Dendritic cell treated with granulocyte-macrophage colony-stimulating factor and Interleukin-4, amounts not matched to agents 40 ng/mL and 50 ng/mL, for 4 days (primary cell): ENCODE data around the gene TSPAN9.

Source experiments
- H3K27ac Mint-ChIP-seq: one replicate; pipeline ENCODE4 v1.8.0; 2022; ENCODE audit warnings: mild to moderate bottlenecking, mixed read lengths
- H3K27me3 Mint-ChIP-seq: one replicate; pipeline ENCODE4 v1.8.0; 2022; ENCODE audit warnings: mild to moderate bottlenecking, mixed read lengths
- H3K36me3 Mint-ChIP-seq: one replicate; pipeline ENCODE4 v1.8.0; 2022; ENCODE audit warnings: low read depth, mixed read lengths
- H3K4me1 Mint-ChIP-seq: one replicate; pipeline ENCODE4 v1.8.0; 2022; ENCODE audit warnings: low read depth, mixed read lengths
- H3K4me3 Mint-ChIP-seq: one replicate; pipeline ENCODE4 v1.8.0; 2022; ENCODE audit warnings: mild to moderate bottlenecking, moderate library complexity, mixed read lengths
- H3K9me3 Mint-ChIP-seq: one replicate; pipeline ENCODE4 v1.8.0; 2022; ENCODE audit warnings: mixed read lengths
- intact Hi-C: fragments of 100-400 bp; cut with micrococcal nuclease; formaldehyde crosslinking; loops from one replicate; pipeline ENCODE4 v1.15.0; 2022

The TSPAN9 gene

DNA sequence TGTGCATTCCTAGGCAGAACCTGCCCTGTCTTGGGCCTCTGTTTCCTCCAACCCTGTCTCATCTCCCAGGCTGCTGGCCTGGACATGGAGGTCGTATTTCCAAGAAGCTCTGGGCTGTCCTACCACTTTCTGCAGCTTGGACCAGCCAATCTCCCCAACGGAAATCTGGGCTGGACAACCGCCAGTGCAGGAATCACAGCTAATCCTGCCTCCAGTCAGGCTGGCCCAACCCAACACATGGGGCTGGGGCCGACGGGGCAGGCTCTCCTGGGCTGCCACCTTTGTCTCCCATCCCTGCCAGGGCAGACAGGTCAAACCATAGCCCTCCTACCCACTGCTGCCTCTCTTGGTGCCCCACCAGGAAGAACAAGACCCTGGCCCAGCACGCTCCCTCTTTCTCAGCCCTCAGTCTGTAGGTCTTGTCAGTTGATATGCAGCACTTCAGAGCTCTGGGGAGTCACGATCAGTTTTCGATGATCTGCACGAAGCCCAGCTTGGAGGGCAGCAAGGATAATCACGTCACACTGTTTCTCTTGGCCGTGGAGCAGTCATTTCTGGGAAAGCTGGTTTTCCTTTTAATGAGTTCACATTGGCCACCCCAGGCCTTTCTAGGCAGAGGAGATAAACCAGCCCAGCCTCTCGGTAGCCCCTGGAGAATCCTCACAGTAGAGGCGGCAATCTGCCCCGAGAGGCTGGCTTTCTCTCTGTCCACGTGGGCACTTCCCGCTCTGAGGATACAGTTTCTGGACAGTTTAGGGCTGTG lies 218.6 kb downstream of the TSPAN9 start:
- no peak overlapping the region for H3K27ac Mint-ChIP-seq
- no peaks in the 10 kb centered on the region for H3K9me3 Mint-ChIP-seq
- H3K36me3 Mint-ChIP-seq: no peaks in the 10 kb centered on the region
- H3K27me3 Mint-ChIP-seq: peaks cover 33% of the 10 kb centered on the region
- intact Hi-C loops: no loop called here
- peaks cover 8% of the 10 kb centered on the region for H3K4me1 Mint-ChIP-seq
- H3K4me3 Mint-ChIP-seq: no peak overlapping the region

DNA sequence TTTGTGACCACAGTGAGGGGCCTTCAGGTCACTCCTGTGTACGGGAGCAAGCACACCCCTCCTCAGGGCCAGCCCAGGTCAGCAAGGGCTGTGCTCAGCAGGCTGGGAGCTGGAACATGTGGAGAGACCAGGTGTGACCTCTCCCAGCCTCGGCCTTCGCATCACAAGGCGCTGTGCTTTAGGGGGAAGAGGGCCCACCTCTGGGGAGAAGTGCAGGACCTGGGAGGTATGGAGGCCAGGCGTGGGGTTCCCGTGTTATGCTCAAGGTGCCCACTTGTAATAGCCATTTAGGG lies 219.2 kb downstream of the TSPAN9 start:
- H3K4me3 Mint-ChIP-seq: no peak overlapping the region
- H3K9me3 Mint-ChIP-seq: no peaks in the 10 kb centered on the region
- H3K36me3 Mint-ChIP-seq: no peaks in the 10 kb centered on the region
- peaks cover 8% of the 10 kb centered on the region for H3K4me1 Mint-ChIP-seq
- H3K27ac Mint-ChIP-seq: no peak overlapping the region
- intact Hi-C loops: no loop called here
- peaks cover 35% of the 10 kb centered on the region for H3K27me3 Mint-ChIP-seq

DNA sequence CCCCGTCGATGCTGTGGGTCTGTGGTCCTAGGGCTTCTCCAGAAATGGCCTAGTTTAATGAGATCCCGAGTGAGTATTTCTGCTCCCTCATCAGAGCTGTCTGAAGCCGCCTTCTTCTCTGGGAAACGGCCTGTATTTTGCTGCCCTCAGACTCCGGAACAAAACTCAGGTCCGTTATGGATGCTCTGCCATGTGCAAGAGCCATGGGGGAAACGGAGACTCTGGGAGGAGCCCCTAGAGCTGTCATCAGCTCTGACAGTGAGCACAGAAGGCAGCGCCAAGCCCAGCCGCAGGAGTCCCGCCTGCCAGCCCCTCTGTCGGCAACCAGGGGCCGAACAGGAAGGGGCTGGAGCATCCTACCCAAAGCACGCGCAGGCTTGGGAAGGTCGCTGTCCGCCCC lies 221.4 kb downstream of the TSPAN9 start:
- Mint-ChIP-seq H3K27ac (no peak overlapping the region), H3K4me1 (peaks cover 8% of the 10 kb centered on the region), H3K9me3 (no peaks in the 10 kb centered on the region), H3K27me3 (peaks cover 32% of the 10 kb centered on the region), H3K36me3 (no peaks in the 10 kb centered on the region), H3K4me3 (no peak overlapping the region)
- intact Hi-C loops: no loop called here

DNA sequence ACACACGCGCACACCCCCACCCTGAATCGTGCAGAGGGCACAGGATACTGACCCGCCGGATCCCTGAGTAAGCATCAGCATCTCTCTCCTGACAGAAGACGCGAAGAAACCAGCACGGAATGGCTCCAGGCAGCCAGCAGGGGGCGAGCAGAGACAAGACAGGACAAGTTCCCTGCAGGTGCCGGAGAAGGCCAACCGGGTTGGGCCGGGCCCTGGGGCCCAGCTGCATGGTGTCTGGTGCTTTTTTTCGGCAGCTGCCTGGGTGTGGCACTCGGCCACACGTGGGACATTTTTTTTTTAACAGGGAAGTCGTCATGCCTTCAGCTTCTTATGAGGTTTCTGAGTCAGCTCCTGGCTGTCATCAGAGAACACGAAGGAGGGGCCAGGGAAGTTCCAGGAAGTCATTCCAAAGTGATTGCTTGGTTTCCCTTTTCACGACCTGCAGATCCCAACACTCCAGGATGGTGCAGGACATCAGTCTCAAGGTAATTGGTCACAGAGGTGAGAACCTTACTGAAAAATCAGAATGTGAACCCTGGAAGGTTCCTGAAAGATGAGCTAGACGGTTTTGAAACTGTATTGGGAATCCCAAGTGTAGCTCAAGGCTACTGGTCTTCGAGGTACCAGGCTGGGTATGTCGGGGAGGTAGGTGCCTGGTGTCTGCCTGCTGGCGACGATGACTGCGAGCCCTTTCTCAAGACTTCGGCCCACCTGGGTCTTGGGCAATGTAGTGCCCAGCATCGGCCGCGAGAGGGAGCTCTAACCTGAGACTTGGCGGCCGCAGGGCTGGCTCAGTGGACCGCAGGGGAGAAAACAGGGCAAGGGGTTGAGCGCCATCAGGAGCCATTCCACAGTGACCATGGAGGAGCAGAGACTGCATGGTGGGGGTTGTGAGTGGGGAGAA lies 223.0 kb downstream of the TSPAN9 start:
- peaks cover 8% of the 10 kb centered on the region for H3K4me1 Mint-ChIP-seq
- H3K36me3 Mint-ChIP-seq: no peaks in the 10 kb centered on the region
- peaks cover 38% of the 10 kb centered on the region for H3K27me3 Mint-ChIP-seq
- peak overlapping the region; percentile 55 for H3K4me3 Mint-ChIP-seq
- intact Hi-C loops: loop anchor here (1.0 kb wide), 2 partner anchors 477 to 504 kb away; no protein-coding TSS in a partner anchor
- no peak overlapping the region for H3K27ac Mint-ChIP-seq
- H3K9me3 Mint-ChIP-seq: no peaks in the 10 kb centered on the region

DNA sequence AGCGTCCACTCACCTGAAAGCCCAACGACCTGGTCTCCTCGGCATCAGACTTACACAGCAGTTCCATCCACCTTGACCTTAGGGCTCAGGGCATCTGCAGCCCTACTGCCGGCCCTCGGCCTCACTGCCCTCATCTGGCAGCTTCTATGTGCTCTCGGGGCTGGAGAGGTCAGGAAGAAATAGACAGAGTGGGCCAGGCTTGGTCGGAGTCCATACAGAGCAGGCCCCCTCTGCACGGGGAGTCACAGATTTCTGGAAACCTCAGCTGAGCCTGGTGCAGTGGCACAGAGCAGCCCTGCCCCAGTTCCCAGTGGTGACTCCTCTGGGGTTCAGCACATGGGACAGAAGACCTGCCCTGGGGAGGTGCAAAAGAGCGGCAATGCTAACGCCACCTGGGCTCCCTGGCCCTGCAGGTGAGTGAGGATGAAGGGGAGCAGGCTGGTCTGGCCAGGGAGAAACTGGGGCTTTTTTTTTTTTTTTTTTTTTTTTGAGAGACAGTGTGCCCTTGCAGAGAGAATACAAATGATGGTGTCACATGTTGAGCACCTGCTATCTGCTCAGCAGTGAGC lies 223.7 kb downstream of the TSPAN9 start:
- no peak overlapping the region for H3K4me3 Mint-ChIP-seq
- H3K27ac Mint-ChIP-seq: no peak overlapping the region

DNA sequence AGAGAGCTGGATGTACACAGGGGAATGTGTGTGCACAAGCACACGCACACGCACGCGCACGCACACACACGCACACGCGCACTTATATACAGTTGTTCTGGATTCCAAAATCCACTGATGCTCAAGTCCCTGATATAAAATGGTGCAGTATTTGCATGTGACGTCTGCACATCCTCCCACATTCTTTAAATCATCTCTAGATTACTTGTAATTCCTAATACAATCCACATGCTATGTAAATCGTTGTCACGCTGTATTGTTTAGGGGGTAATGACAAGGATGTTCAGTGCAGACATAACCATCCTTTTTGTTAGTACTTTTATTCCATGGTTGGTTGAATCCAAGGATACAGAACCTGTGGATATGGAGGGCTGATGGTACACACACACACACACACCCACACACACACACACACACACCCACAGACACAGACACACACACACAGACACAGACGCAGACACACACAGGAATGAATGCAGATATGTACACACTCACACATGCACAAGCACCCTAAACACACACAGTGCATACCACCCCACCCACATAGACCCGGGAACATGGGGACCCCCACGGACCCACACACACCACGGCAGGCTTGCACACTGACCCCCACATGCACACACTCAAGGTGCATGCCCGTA lies 225.3 kb downstream of the TSPAN9 start:
- intact Hi-C loops: no loop called here
- Mint-ChIP-seq H3K4me1 (peaks cover 8% of the 10 kb centered on the region), H3K27ac (no peak overlapping the region), H3K4me3 (no peak overlapping the region), H3K9me3 (no peaks in the 10 kb centered on the region), H3K27me3 (peaks cover 33% of the 10 kb centered on the region), H3K36me3 (no peaks in the 10 kb centered on the region)

More for the DNA sequence above, 223.7 kb downstream of the TSPAN9 start:
- Mint-ChIP-seq H3K4me1 (peaks cover 8% of the 10 kb centered on the region), H3K36me3 (no peaks in the 10 kb centered on the region), H3K27me3 (peaks cover 37% of the 10 kb centered on the region), H3K9me3 (no peaks in the 10 kb centered on the region)
- intact Hi-C loops: loop anchor here (1.0 kb wide), 2 partner anchors 476 to 503 kb away; no protein-coding TSS in a partner anchor

DNA sequence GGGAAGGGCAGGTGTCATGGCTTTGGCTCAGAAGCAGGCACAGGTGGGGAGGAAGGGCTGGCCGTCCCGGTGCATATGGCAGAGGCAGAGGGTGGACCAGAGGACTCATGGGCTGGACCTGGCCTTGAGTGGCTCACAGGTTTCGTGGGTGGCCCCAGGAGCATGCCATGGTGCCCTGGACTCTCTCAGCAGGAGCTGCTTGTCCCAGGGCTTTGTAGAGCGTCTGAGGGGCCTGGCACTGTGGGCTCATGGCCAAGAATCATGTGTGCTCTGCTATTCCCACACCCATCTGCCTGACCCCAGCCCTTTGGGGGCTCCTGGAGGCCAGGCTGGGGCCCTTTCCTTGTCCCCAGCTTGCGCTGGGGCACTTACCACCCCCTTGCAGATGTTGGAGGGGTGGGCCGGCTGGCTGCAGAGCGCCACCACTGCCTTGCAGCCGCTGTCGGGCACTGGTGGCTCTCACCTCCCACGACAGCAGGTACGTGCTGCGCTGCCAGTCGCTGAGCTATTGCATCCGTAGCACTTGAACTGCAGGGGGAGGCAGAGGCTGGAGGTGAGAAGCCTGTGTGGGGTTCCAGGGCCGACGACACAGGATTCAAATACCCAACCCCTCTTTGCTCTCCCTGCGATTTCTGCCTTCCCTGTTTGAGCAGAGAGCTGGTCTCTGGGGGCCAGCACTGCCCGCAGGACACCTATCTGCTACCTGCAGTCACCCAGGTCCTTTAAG lies 226.4 kb downstream of the TSPAN9 start:
- no peaks in the 10 kb centered on the region for H3K36me3 Mint-ChIP-seq
- intact Hi-C loops: no loop called here
- no peak overlapping the region for H3K4me3 Mint-ChIP-seq

DNA sequence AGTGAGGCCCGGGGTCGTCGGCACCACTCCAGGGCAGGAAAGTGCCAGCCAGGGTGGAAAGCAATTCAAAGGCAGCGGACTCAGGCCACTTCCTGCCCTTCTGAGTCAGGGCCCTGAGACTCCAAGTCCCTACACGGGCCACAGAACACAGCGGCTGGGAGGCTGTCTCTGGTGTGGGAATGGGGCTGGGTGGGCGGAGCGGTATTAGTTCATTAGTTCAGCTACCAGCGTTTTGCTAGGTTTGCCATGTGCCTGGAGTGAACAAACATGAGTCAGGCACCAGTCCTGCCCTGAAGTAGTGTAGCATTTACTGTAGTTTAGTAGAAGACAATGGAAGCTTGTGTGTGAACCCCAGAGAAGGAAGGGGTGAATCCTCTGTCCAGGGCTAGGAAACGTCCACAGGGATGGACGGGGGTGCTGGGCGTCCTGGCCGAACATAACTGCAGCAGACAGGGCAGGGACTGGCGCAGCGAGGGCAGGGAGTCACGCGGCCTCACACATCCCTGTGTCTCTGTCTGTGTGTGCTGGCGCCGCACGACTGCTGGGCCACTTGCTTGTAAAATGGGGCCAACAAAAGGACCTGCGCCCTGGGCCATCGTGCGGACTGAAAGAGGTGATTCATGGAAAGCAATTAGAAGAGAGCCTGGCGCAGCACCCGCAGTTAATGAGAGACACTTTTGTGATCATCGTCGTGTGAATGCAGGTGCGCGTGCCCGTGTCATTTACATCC lies 227.4 kb downstream of the TSPAN9 start:
- H3K4me1 Mint-ChIP-seq: peaks cover 8% of the 10 kb centered on the region
- H3K27me3 Mint-ChIP-seq: peaks cover 27% of the 10 kb centered on the region
- intact Hi-C loops: no loop called here
- H3K4me3 Mint-ChIP-seq: no peak overlapping the region
- H3K9me3 Mint-ChIP-seq: no peaks in the 10 kb centered on the region
- H3K27ac Mint-ChIP-seq: no peak overlapping the region
- no peaks in the 10 kb centered on the region for H3K36me3 Mint-ChIP-seq

More for the DNA sequence above, 226.4 kb downstream of the TSPAN9 start:
- H3K27ac Mint-ChIP-seq: no peak overlapping the region
- peaks cover 34% of the 10 kb centered on the region for H3K27me3 Mint-ChIP-seq
- no peaks in the 10 kb centered on the region for H3K9me3 Mint-ChIP-seq
- H3K4me1 Mint-ChIP-seq: peaks cover 8% of the 10 kb centered on the region

DNA sequence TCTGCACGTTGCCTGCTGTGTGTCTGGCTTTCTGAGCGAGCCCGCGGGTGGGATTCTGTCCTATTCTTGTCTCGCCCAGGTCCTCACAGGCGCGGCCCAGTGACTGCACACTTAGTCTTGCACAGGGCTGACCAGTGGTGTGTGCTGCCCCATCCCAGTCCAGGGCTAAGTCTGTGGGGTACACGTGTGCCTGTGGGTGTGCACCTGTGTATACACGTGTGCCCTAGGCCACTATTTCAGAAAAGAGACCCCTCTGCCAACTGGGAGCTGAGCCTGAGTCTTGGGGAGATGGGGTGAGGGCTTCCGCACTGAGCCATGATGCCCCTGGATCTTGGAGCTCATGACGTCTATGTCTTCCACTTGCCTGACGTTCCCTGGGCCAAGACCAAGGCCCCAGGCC lies 228.3 kb downstream of the TSPAN9 start:
- intact Hi-C loops: no loop called here
- H3K27ac Mint-ChIP-seq: no peak overlapping the region
- no peak overlapping the region for H3K4me3 Mint-ChIP-seq
- H3K36me3 Mint-ChIP-seq: no peaks in the 10 kb centered on the region
- H3K27me3 Mint-ChIP-seq: peaks cover 23% of the 10 kb centered on the region
- no peaks in the 10 kb centered on the region for H3K9me3 Mint-ChIP-seq
- no peaks in the 10 kb centered on the region for H3K4me1 Mint-ChIP-seq

DNA sequence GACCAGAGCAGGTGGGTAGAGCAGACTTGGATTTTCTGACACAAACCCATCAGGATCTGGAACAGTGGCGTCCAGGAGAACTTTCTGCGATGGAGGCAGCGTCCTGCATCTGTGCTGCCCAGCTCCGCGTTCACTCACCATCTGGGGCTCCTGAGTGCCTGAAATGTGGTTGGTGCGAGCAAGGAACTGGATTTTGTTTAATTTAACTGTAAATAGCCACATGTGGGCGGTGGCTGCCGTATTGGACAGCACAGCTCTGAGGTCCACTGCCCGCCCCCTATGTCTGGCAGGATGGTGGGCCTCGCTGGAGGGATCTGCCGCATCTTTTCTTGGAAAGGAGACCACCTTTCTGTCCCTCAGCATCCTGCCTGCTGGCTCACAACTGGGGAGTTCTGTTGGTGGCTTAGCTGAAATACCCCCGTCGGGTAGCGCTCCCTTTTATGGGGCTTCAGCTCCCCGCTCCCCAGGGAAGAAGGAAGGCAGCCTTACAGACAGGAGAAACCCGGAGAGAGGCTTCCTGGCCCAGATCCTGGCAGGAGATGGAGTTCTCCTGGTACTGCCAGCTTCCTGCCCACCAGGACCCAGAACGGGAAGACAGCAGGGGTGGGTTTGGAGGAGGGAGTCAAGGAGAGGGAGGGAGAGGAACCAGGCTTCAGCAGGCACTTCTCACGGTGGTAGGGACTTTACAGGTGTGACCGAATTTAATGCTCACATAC lies 228.9 kb downstream of the TSPAN9 start:
- intact Hi-C loops: no loop called here
- H3K27me3 Mint-ChIP-seq: peaks cover 17% of the 10 kb centered on the region

DNA sequence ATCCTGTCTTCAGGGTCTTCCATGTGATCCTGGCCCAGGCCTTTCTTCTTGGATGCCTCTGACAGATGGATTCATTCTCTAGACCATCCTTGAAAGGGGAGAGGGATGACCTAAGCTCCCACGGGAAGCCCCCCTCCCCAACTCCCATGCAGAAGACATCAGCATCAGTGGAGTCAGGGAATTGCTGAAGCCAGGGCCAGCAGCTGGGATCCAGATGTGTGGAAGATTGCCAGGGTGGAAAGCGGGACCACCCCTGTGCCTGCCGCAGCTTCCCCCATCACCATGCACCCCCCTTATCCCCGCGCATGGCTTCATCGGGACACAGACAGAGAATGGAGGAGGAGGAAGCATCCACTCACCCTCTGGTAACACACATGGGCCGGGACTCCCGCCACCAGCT lies 230.2 kb downstream of the TSPAN9 start:
- H3K9me3 Mint-ChIP-seq: no peaks in the 10 kb centered on the region
- peaks cover 17% of the 10 kb centered on the region for H3K27me3 Mint-ChIP-seq
- no peak overlapping the region for H3K4me3 Mint-ChIP-seq
- H3K27ac Mint-ChIP-seq: no peak overlapping the region
- intact Hi-C loops: no loop called here
- H3K36me3 Mint-ChIP-seq: no peaks in the 10 kb centered on the region
- no peaks in the 10 kb centered on the region for H3K4me1 Mint-ChIP-seq

More for the DNA sequence above, 228.9 kb downstream of the TSPAN9 start:
- H3K9me3 Mint-ChIP-seq: no peaks in the 10 kb centered on the region
- H3K36me3 Mint-ChIP-seq: no peaks in the 10 kb centered on the region
- H3K4me3 Mint-ChIP-seq: no peak overlapping the region
- no peaks in the 10 kb centered on the region for H3K4me1 Mint-ChIP-seq
- H3K27ac Mint-ChIP-seq: no peak overlapping the region

DNA sequence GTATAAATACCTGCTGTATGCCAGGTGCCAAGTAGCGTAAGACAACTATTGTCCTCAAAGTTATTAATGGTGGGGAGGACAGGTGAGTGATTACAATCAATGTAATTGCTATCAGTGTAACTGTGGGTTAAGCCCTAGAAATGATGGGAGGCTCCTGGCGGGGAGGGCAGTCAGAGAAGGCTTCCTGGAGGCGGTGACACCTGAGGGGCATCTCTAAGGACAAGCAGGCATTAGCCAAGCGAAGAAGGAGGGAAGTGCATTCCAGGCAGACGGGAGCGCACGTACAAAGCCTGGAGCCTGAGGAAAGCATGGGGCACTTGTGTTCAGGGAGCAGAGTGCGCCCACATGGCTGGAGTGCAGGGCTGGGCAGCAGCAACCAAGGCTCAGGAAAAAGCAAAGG lies 230.9 kb downstream of the TSPAN9 start:
- peaks cover 16% of the 10 kb centered on the region for H3K27me3 Mint-ChIP-seq
- intact Hi-C loops: no loop called here
- no peak overlapping the region for H3K4me3 Mint-ChIP-seq
- no peaks in the 10 kb centered on the region for H3K9me3 Mint-ChIP-seq
- H3K36me3 Mint-ChIP-seq: no peaks in the 10 kb centered on the region
- no peak overlapping the region for H3K27ac Mint-ChIP-seq
- H3K4me1 Mint-ChIP-seq: no peaks in the 10 kb centered on the region
